ENCODE measurements around the gene NRF1.

Gene NRF1

DNA sequence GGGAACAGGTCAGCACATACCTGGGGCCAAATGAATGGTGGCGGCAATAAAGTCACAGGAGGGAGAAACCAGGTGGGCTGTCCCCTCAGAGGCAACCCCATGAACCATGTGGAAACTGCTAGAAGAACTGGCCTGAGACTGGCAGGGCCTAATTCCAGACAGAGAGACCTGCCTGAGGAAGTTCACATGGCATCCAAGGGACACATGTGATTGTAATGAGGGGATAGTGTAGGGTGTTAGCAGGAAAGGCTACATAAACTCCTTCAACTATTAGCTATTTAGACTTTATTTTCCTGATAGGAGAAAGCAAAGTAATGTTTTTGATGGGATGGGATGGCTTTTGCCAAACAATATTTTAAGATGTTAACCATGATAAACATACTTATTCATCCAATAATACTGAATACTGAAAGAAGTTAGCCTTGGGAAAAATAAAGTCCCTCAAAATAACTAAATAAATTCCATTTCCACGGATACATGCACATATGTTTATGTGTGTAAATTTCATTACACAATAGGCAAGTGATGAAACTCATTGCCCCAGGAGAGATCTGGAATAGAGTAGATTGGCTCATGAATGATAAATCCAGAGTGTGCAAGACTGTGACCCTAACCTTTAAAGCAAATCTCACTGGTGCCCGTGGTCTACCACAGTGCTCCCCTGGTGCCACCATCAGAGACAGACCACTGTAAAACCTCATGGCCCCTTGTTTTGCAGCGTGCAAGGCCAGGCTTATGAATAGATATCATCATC lies 137.0 kb downstream of the NRF1 start:
- H3K27ac ChIP-seq, result no peak overlapping the region
- TF ChIP-seq, protein P1, sequence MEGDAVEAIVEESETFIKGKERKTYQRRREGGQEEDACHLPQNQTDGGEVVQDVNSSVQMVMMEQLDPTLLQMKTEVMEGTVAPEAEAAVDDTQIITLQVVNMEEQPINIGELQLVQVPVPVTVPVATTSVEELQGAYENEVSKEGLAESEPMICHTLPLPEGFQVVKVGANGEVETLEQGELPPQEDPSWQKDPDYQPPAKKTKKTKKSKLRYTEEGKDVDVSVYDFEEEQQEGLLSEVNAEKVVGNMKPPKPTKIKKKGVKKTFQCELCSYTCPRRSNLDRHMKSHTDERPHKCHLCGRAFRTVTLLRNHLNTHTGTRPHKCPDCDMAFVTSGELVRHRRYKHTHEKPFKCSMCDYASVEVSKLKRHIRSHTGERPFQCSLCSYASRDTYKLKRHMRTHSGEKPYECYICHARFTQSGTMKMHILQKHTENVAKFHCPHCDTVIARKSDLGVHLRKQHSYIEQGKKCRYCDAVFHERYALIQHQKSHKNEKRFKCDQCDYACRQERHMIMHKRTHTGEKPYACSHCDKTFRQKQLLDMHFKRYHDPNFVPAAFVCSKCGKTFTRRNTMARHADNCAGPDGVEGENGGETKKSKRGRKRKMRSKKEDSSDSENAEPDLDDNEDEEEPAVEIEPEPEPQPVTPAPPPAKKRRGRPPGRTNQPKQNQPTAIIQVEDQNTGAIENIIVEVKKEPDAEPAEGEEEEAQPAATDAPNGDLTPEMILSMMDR (conservative IDR thresholded peaks at IDR 0.05), result no peak

DNA sequence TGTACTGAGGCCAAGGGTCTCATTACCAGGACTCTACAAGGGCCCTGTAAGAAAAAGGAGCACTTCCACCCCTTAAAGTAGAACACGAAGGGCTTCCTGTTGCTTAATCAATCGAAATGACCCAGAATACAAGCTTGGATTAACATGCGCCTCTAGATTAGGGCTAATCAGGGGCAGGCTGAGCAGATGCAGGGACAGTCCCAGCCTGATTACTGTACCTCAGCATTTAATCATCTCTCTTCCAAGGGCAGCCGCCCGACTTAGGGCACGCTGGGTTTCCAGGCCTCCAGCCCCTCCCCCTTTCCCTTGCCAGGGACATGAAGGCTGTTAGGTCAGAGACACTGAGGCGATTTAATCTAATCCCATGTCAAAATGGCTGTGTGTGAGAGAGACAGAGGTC lies 138.6 kb downstream of the NRF1 start:
- H3K27ac ChIP-seq, result no peak overlapping the region
- TF ChIP-seq, protein P1 (conservative IDR thresholded peaks at IDR 0.05), result no peak

DNA sequence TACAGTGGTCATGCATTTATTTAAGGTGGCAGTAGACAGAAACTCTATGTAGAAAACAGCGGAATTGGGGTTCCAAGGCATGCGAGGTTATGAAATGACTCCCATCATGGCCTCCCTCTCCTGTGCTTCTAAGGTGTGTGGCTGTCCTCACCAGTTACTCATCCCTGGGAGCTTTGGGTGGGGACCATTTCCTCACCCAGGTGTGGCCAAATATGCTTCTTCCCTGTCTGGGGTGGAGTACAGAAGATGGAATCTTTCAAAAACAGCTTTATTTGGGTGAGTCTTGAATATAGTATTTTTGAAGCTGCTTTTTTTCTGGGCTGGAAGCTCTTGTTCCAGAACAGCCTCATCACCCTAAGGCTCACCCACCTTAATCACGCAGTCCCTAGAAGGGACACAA lies 139.0 kb downstream of the NRF1 start:
- TF ChIP-seq, protein P1 (conservative IDR thresholded peaks at IDR 0.05), result no peak
- no peak overlapping the region for H3K27ac ChIP-seq

DNA sequence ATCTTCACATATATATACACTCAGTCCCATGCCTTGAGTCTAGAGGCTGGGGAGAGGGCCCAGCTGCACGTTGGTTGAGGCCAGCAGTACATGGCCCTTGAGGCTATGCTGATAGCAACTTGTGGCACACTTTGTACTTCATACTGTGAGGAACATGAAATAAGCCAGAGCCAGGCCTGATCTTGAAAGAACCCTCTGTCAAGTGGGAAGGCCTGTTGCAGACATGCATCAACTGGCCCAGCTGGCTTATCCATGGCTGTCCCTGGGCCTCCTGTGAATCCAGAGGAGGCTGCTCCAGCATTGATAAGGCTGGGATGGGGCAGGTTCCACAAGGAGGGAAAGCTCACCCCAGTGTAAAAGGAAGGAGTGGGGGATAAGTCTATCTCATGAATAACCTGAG lies 140.4 kb downstream of the NRF1 start:
- TF ChIP-seq, protein P1 (conservative IDR thresholded peaks at IDR 0.05), result no peak
- no peak overlapping the region for H3K27ac ChIP-seq

DNA sequence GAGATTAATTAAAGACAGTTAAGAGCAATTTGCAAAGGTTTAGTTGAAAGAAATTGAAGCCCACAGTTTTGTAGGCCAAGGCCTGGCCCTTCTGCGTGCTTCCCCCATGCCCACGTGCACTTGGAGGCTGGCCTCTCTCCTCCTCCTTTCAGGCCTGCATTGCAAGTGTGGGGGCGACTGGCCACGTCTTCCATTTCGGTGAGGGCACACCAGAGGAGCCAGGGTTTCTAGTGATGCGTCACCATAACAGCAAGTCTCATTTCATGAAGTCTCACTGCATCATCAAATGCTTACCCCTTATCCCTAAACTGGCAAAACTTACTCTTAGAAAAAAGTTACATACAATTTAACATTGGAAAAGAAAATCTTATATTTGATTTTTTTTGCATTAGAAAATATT lies 141.2 kb downstream of the NRF1 start:
- no peak overlapping the region for H3K27ac ChIP-seq
- TF ChIP-seq, protein P1 (conservative IDR thresholded peaks at IDR 0.05), result no peak

DNA sequence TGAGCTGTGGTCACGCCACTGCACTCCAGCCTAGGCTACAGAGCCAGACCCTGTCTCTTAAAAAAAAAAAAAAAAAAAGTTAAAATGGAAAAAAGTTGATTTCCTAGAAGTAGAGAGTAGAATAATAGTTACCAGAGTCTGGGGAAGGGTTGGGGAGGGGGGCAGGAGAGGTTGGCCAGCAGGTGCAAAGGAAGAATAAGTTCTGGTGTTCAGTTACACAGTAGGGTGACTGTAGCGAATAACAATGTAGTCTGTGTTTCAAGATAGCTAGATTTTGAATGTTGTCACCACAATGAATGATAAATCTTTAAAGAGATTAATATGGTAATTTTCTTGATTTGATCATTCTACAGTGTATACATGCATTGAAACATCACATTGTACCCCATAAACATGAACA lies 142.9 kb downstream of the NRF1 start:
- TF ChIP-seq, protein P1 (conservative IDR thresholded peaks at IDR 0.05), result no peak

DNA sequence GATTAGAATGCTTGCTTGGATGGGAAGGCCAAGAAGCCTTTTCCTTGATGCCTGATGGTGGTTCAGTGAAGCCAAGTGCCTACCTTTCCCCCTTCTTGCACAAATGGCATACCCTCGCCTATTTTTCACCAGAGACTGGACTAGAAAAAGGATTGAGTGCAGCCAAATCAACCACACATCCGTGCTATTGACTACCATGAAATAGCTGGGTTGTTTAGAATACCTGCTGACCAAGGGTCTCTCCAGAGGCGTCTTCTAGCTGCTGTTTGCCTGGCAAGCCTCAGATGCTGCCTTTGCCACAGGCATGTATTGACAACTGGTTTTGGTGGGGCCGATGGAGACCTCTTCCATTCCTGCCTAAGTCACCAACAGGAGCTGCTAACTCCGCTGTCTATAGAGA lies 146.5 kb downstream of the NRF1 start:
- TF ChIP-seq, protein P1 (conservative IDR thresholded peaks at IDR 0.05), result no peak
- no peak overlapping the region for H3K27ac ChIP-seq

More for the DNA sequence above, 142.9 kb downstream of the NRF1 start:
- no peak overlapping the region for H3K27ac ChIP-seq

Data from VCaP (cell line).